Middle frontal gyrus (tissue), 1 donor: ENCODE measurements around the gene TNFRSF11A.

Experiments
- DNase-seq: peaks from one replicate; pipeline ENCODE4 v3.0.0-alpha.2; 2015; ENCODE audit warnings: low spot score; ENCODE audit errors: extremely low spot score

TNFRSF11A gene

DNA sequence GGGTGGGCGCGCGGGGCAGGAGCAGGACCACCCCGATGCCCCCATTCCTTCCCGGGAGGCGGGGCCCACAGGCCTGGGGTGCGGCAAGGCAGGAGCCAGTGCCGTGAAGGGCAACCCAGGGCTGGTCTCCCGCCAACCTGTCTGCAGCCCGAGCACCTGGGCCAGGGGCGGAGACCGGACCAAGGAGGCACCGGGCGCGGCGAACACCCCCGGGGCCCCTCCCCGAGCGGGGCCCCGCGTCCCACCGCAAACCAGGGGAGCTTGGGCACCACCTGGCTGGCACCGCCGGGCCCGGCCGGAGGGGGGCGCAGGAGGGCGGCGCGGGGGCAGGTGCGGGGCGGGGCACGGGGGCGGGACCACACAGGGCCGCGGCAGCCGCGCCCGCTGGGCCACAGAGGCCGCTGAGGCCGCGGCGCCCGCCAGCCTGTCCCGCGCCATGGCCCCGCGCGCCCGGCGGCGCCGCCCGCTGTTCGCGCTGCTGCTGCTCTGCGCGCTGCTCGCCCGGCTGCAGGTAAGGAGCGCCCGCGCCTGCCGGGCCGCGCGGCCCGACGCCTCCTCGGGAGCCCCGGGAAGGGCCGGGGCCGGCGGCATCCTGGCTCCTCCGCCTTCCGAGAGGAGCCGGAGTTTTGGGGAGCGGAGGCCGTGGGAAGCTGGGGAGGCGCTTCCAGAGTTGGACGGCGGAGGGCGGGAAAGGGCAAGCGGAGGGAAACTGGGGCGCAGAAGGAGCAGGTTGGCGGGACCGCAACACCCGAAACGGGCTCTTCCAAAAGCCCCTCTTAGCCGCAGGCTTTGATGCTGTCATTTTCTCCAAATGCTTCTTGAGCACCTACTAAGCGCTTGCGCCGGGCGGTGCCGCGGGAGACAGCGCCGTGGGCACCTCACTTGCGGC is at the start of gene TNFRSF11A:
TNFRSF11A (plus strand) TSS at position 394 of the 889 bp plus-strand sequence; CDS start at position 437, 43 bp downstream.
- no peak for DNase-seq

DNA sequence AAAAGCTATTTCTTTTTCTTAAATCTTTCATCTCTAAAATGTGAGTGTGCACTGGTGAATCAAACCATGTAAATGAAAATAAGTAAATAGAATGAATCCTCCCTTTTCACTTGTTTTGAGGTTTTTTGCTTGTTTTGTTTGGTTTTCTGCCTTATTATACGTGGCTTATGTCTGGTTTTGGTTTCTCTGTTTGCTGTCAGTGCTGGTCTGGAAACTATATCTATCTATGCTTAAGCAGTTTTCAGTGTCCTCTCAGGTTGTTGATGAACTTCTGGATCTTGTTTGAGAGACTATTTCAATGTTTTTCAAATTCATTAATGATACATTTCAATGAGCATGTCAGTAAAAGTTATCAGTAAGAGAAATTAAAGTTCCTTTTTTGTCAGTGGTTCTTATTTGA is 48.1 kb upstream of the TNFRSF11A start:
- DNase-seq = no peak

DNA sequence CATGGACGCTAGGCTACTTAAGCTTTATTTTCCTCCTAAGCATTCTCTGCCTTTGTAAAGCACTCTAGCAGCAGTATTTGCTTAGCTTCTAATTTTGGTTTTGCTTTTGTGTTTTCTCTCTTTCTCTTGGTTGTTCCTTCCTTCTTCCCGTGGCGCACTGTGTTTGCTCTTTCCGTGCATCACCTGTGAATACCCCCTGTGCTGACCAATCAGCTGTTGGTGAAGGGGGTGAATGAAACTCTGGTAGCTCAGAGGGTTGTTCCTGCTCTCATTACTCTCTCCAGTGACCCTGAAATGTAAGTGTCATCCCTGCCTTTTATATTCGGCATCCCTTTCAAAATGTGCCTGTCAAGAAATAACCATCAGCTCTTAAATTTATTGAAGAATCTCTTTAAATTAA is 45.5 kb upstream of the TNFRSF11A start:
- no peak for DNase-seq

DNA sequence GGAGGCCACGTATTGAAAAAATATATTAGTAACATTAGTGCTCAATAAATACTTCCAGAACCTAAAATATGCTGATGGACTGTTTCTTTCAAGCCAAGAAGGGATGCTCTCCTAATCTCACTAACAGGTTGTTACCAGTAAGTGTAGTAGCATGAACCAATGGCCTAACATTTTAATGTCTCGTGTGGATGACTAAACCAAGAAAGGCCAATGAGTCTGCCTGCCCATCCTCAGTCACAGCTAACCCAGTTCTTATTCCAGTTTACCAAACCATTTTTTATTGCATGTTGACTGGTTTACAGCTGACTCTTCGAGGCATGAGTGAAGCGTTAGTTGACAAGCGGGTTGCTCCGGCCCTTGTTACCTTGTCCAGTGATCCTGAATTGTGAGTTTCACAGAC is 45.1 kb upstream of the TNFRSF11A start:
- no peak for DNase-seq

GRCh38 chr18:62280786-62281185 is 44.3 kb upstream of the TNFRSF11A start:
- DNase-seq = no peak

DNA sequence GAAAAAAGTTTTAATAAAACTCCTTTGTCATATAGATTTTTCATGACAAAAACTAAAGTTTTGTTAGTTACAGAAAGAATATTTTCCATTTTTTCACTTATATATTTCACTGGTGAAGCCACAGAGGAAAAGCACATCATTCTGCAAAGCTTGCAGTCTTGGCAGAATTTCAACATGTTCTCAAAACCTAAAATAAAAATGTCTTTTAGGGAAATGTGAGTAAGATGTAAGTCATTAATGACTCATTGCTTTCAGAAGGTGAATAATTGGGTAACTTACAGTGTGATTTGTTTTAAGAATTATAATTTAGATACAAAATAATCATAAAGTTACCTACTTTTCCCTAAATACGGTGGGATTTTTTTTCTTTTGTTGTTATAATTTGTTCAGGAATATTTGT is 43.4 kb upstream of the TNFRSF11A start:
- peak; percentile 4 for DNase-seq

DNA sequence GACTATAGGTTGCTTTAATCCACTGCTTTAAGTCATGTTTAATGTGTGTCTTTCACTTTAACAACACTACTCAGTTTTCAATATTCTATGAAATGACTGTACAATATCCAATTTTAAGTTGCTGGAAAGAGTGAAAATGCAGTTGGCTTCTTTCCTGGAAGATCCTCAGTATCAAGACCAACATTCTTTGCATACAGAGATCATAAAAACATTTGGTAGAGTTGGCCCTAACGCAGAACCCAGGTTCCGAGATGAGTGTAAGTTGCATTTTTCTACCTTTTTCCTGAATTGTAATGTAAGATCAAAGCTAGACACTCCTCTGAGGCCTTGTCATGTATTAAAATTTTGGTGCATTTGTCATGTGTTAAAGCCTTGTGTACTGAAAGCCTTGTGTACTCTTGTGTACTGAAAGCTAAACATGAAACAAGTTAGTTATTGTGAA is 42.9 kb upstream of the TNFRSF11A start:
- DNase-seq = no peak

- DNase-seq = no peak
Measured at GRCh38 chr18:62284637-62285036, 40.5 kb upstream of the TNFRSF11A start.

- DNase-seq = no peak
Measured at GRCh38 chr18:62285281-62285680, 39.8 kb upstream of the TNFRSF11A start.

GRCh38 chr18:62287781-62288664 is 37.1 kb upstream of the TNFRSF11A start:
- DNase-seq = no peak

DNA sequence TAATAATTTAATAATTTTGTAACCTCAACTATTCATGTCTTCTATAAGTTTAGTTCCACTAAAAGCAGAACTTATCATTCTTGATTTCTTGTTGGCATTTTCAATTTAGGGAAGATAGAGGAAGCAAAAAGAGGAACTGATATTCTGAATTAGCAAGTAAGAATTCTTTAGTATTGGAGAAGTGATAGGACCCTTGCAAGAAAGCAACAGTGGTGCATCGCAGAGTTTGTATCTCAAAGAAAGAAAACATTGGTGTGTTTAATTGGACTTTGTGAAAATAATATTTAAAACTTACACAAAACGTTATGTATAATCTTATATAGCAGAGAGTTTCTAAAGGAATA is 36.5 kb upstream of the TNFRSF11A start:
- DNase-seq = no peak

DNA sequence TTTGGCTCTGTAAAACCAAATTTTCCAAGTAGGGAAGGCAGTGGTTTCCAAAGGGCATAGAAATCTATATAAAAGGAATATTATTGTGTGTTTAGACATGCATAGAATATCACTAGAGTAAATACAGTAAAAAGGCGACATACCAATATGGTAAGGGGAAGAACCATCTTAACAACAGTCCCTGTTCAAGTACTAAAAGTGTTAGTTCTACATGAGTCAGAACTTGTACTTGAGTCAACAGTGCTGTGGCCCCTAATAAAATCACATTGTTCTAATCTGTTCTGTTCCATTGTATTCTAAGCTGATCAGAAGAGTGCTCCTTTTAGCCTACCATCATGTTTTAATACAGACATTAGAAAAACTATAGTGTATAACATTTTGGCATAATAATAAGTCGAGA is 36.1 kb upstream of the TNFRSF11A start:
- DNase-seq = no peak

GRCh38 chr18:62294073-62294472 is 31.0 kb upstream of the TNFRSF11A start:
- no peak for DNase-seq

DNA sequence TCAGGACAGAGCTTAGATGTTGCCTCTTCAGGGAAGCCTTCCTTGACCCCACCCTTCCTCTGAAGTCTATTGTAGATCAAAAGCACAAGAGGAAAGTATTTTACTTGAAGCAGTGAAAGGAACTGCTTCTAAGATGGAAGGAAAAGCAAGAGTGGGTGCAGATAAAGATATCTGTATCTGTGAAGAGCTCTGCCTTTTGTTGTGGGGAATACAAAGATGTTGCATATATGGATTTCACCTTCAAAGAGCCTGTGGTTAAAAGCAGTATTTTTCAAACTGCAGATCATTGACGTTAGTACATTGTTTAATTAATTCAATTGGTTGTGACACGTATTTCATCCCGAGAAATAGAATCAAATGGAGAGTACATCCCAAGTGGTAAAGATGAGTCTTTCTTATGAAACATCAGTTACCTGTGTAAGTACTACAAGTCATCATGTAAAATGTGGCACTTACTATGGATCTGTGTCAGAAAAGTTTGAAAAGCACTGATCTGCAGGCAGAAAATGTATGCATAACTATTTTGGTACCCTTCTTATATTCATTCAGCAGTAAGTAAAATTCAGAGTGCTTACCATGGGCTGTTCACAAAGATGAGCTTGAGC is 24.6 kb upstream of the TNFRSF11A start:
- no peak for DNase-seq

GRCh38 chr18:62301322-62301721 is 23.8 kb upstream of the TNFRSF11A start:
- DNase-seq = no peak

GRCh38 chr18:62312851-62313250 is 12.3 kb upstream of the TNFRSF11A start:
- no peak for DNase-seq

DNA sequence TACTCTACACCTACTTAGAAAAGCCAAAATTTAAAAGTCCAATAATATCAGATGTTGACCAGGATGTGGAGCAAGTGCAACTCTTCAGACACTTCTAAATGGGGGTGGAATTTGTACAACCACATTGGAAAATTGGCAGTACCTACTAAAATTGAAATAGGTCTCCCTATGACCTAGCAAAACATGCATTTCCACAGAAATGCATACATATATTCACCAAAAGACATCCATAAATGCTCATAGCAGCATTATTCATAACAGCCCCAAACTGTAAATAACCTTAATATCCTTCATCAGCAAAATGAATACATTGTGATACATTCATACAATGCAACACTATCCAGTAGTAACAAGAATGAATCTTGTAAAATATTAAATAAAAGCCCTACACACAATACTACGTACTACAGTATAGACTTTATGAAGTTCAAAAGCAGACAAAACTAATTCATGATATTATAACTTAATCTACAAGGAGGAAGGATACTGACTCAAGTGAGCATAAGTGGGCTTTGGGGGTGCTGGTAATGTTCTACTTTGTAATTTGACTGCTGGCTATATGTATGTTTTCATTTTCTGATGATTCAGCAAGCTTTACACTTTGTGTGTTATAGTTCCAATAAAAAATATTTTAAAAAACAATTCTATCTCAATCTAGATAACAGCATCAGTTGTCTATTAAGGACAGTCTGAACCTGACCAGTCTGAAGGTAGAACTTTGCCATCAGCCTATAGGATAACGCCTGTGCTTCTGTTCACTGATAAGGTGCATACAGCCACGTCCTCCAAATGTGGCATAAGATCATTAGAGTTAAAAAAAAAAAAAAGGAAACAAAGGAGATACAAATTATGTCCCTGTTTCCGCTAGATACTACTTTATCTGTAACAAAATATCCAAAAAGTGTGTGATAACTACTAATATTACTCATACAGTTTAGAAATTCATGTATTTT is 6.6 kb upstream of the TNFRSF11A start:
- no peak for DNase-seq

- no peak for DNase-seq
Measured at GRCh38 chr18:62321201-62321600, 3.9 kb upstream of the TNFRSF11A start.

DNA sequence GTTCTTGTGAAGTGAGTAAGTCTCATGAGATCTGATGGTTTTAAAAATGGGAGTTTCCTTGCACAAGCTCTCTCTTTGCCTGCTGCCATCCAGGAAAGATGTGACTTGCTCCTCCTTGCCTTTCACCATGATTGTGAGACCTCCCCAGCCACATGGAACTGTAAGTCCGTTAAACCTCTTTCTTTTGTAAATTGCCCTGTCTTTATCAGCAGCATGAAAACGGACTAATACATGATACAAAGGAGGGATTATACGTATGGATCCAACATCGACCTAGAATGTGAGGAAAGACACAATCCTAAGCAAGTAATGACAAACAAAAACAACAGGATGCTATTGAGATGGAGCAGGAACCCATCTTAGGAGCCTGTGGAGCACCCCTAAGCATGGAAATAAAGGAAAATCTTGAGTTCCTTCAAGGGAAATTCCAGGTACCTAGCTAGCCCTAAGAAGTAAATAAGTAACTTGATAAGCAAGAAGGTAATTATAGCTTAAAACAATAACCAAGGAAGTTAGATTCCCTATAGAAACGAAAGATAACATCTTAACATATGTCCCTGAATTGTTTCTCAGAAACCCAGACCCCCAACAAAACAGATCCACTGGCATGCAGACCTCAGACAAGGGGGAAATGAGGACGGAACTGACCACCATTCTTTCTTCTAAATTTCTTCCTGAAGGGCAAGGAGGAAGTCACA is 1.5 kb upstream of the TNFRSF11A start:
- no peak for DNase-seq

DNA sequence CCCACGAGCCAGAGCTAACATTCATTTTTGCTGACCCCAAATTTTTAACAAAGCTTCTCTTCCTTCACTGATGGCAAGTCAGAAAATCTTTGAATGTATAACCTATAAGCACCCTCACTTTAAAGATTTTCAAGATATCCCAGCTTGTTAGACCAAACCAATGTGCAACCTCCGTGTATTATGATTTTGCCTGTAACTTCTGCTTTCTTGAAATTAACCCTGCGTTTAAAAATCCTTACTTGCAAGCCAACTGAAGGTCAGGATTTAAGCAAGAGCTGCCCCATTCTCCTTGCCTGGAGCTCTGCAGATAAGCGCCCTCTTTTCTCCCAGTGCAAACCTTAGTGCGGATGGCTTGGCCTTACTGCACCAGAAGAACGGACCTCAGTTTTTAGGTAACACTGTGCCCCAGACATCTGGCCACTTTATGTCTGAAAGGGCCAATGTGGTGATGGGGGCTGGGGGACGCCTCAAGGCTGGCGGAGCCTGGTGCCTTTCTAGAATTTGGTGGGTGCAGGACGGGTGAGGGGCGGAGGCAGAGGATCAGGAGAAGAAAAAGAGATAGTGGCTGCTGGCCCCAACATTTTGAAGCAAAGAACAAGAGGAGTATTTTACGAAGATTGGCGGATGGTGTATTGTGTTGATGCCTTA is 805 bp upstream of the TNFRSF11A start:
- DNase-seq = no peak
